Endometrium (tissue), 2 donors: Measurements from ENCODE around the gene HADHA.
"Not testable (repeated sequence)": the region's sequence is repeated elsewhere in the genome, so short reads cannot be mapped to it uniquely, and the experiment has no call there.

Experiments used
- FAIRE-seq: peaks from 2 replicates; lab custom pipeline; 2012; peaks lifted over from hg19 to GRCh38; lab: Jason Lieb, UNC
- donor health status: control.
- donor health status: control.

Gene HADHA

DNA sequence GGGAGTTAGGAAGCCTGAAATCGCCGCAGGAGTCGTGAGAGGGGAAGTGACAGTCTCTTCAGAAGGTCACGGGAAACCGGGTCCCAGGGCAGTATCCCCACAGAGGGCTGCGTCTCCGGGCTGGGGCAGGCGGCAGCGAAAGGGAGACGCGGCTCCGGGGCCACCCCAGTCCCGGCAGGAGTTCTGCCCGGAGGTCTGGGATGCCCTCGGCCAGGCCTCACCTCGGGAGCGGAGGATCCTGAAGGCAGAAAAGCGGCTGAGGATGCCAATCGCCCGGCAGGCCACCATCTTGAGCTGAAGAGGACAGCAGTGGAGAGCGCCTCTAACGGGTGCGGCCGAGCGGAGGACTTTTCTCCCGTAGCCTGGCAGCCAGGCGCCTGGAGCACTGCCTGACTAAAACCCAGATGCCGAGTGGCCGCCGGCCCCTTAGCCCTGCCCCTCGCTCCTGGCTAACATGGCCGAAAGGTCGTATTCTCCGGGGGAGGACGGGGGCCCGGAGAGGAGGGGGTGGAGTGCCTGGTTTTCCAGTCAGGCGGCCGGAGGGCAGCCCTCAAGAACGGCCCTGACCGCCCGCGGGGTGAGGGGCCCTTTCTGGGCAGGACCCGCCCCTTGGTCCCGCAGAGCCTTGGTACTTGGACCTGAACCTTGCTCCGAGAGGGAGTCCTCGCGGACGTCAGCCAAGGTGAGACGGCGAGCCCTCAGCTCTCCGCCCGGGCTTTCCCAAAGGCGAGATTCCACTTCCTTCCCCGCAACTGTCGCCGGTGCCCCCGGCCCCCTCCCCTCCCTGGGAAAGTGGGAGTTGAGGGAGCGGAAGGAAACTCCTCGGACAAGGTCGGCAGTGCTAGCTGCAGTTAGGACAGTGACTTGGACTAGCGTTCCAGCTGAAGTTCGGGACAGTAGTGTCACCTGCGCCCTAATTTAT is at the start of gene HADHA, which contains the start of gene HADHB:
TSS of gene HADHA (minus strand) at position 324 of the 922 bp plus-strand sequence. CDS start at position 288, 36 bp downstream.
TSS of gene HADHB (plus strand) at position 631 of the 922 bp plus-strand sequence. CDS start 9,316 bp downstream, outside the sequence.
- FAIRE-seq: no peak

DNA sequence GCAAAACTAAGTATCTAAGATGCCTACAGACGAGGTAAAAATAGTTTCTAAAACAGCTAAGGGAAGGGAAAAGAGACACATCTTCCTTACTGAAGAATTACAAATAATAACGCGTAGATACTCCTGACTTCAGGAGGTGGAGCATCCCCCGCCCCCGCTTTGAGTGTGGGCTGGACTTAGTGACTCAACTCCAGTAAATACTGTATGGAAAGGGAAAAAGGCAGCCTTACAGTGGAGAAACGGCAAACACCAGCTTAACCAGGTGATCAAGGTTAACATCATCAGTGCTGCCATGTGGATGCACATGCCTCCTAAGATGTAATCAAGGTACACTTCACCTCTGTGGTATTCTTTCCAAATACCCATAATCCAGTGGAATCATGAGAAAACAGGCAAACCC is 48.2 kb upstream of the HADHA start:
- FAIRE-seq: no peak

DNA sequence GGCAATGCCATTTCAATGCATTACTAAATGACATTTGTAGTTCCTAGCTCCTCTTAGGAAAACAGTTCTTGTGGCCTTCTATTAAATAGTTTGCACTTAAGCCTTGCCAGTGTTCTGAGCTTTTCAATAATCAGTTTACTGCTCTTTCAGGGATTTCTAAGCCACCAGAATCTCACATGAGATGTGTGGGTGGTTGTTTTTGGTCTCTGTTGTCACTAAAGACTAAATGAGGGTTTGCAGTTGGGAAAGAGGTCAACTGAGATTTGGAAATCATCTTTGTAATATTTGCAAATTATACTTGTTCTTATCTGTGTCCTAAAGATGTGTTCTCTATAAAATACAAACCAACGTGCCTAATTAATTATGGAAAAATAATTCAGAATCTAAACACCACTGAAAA is 45.6 kb upstream of the HADHA start:
- FAIRE-seq: no peak

DNA sequence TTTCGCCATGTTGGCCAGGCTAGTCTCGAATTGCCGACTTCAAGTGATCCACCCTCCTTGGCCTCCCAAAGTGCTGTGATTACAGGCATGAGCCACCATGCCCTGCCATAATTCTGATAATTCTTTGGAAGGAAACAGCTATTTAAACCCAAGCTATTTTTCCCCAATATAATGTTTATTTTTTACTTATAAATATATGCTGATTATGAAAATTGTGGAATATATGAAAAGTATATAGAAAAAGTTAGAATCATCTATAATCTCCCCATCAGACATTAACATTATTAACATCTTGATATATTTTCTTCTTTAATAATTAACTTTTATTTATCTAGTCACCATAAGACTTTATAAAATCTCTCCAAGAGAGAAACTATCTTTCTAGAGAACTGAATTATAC is 41.5 kb upstream of the HADHA start:
- no peak for FAIRE-seq

DNA sequence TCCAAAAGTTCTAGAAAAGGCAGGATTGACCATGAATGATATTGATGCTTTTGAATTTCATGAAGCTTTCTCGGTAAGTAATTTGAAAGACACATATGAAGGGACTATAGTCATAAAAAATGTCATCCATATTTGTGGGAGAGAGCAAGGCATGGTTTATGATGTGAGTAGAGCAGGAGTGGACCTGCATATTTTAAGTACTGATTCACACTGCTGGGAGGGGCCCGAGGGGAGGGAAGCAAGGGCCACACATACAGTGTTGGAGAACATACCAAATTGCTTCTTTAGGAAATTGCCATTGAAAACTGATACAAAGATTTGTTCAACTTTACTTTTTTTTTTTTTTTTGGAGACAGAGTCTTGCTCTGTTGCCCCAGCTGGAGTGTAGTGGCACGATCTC is 39.7 kb upstream of the HADHA start:
- FAIRE-seq: no peak

DNA sequence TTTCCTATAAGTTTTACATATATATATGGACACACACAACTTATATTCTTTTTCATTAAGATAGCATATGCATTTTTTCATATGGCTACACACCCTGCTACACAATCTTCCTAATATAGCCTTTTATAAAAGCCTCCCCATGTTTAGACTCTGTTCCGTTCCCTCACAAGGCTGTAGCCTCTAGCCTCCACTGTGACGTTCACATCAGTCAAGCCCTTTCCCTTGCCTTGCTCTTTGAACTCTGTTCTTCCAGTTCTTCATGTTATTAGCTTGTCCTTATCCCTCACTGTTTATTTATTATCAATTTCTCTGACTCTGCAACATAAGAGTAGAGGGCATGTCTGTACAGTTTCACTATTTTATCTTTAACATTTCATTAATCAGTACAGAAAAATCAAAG is 39.2 kb upstream of the HADHA start:
- FAIRE-seq: no peak

DNA sequence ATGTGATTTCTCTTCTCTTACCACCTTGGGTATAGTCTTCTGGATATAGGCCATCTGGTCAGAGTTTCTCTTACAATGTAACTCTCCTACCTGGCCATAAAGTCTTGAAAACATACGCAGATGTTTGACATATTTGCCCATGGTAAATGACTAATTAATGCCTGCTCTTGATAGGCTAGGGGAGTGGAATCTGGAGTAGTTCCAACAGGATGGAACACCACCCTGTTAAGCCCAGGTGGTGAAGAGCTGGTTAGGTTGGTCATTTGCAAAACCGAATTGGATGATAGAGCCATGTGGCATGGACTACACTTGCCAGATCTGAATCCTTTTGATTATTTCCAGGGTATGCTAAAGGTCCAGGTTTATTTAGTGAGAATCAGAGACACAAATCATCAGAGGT is 36.8 kb upstream of the HADHA start:
- no peak for FAIRE-seq

DNA sequence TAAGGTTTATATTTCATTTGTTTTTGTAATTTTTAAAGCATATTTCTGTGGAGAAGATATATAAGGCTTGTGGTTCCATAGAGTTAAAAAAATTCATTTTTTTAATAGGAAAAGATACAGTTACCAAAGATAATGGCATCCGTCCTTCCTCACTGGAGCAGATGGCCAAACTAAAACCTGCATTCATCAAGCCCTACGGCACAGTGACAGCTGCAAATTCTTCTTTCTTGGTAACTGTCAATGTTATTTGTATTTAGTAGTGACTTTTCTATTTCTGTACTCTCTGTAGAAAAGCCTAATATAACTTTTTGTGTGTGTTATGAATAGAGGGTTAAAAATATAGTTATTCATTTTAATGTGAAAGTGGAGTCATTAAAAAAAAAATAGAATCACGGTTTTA is 35.5 kb upstream of the HADHA start:
- no peak for FAIRE-seq

DNA sequence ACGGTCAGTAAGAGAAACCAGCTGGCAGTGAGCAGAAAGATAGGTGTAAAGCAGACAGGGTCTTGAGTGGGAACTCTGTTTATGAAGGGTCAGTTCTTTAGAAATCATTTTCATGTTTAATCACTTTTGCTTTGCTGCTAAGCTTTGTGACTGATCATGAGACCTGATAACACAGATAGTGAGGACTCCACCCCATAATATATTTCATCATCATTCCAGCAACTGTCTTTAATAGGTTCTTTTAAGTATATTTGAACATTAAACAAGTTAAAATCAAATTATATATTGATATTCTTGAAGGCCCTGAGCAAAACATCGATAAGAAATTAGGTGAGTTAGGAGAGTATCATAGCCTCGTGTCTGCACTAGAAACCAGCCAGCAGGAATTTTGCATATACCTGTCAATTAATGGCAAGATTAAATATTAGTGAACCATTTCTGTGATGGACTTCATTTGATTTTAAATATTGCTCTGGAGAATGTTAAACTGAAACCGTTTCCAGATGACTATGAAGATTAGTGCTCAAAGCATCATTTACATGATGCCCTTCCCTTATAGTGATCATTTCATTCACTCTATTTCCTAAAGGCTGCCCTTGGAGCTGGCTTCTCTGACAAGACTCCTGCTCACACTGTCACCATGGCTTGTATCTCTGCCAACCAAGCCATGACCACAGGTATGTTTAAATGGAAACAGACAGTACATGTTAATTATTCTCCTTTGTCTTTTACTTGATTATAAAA is 32.2 kb upstream of the HADHA start:
- FAIRE-seq: no peak

DNA sequence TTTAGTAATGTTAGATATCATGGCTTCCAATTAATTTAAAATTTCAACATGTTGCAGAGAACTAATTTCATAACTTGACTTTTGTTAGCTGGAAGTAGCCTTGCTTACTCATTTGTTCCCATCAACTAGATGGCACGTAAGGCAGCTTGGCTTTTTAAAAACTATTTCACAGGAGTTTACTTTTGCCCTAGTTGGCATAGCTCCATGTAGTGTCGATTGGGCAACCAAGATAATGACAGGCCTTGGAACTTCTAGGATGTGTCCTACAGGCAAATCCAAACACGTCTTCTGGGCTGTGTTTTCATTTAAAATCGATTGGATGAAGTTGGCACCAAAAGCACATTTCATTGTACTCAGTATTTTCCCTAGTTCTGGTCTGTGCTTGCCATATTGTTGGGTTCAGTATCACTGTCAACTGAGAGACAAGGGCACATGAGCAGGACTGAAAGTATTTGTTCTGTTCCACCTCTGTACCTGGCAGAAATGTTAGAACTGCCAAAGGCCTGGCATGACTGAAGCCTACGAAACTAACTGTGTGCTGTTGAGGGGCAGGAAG is 29.7 kb upstream of the HADHA start:
- no peak for FAIRE-seq

DNA sequence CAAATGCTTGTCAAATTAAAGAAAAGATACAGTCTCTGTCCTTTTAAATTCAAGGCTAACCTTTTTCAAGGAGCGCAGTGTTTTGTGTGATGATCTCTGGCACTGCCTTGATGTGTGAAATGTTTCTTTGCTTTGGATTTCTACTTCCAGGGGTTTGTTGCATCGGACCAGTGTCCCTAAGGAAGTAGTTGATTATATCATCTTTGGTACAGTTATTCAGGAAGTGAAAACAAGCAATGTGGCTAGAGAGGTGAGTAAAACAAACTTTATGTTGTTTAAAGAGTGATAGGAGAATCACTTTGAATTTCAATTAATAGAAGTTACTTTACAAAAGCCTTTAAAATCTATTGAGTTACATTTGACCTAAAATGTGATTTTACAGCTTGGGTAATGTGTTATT is 29.1 kb upstream of the HADHA start:
- FAIRE-seq: no peak

DNA sequence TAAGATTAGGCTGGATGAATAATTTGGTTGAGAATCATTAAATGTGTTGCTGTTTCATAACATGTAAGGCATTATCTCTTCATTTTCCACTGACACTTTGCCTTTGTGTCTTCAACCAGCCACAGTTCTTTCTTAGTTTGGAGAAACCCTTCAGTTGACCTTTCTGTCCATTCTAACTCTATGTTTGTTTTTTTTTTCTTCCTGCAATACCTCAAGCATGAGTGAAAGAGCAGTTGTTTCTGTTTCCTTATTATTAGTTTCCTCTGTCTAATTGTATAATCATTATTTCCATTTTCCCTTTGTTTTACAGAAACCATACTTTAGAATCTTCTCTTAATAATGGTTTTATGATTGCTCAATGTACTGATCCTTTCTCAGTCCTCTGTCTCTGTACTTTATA is 25.9 kb upstream of the HADHA start:
- FAIRE-seq: no peak

DNA sequence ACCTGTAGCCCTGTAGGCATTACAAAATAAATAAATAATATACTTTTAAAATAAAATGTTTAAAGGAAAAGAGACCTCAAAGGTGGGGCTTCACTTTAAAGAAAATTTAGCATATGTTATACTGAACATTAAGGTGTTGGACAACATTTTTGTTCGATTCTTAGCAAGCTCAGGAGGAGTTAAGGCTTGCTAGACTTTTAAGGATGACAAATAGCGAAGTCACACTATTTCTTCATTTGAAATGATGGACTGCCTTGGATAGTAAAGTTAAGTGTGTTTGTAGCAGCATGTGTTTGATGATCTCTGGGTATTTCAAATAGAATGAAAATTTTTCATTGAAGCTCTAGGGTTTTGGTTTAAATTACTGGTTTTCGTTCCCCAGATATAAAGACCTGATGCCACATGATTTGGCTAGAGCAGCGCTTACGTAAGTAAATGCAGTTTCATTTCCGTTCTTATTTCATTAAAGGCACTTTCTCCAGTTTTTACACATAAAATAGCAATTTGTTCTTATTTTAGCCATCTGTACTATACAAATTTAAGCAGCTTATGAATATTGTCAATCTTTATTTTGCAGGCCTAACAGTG is 25.2 kb upstream of the HADHA start:
- FAIRE-seq: no peak

DNA sequence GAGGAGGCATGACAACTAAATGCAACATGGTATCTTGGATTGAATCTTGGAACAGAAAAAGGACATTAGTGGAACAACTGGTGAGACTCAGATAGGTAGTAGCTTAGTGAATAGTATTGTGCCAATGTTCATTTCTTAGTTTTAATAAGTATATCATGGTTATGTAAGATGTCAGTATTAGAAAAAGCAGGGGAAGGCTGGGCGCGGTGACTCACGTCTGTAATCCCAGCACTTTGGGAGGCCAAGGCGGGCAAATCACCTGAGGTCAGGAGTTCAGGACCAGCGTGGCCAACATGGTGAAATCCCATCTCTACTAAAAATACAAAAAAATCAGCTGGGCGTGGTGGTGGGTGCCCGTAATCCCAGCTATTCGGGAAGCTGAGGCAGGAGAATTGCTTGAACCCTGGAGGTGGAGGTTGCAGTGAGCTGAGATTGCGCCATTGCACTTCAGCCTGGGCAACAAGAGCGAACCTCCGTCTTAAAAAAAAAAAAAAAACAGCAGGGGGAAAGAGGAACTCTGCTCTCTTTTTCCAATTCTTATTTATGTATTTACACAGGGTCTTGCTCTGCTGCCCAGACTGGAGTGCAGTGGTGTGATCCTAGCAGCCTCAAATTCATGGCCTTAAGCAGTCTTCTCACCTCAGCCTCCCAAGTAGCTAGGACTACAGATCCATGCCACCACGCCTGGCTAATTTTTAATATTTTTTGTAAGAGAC is 24.4 kb upstream of the HADHA start:
- not testable (repeated sequence) for FAIRE-seq

DNA sequence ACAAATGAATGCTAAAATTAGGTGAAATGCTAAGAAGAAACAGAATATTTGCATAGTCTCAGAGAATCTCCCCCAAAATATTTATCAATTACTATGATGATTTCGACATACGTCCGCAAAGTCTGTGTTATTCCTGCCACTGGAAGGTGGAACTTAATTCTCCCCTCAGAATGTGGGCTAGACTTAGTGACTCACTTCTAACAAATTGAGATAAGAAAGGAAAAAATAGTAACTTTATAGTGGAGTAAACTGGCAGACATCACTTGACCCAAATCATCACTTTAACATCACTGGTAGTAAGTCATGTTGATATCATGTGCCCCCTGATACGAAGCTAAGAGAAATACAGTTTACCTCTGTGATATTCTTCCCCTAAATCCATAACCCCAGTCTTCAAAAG is 23.8 kb upstream of the HADHA start:
- no peak for FAIRE-seq

DNA sequence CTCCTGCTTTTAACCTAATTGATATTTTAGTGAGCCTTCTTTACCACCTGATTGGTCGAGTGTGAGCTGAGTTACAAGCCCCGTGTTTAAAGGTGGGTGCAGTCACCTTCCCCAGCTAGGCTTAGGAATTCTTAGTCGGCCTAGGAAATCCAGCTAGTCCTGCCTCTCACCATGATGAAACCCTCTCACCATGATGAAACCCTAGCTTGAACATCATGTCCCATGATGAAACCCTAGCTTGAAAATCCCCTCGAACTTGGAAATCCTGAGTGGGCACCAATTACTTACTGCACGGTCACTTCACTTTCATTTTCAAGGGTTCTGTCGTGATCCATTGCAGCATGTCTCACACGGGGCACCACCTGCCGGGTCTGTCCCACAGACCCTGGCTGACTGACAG is 14.4 kb upstream of the HADHA start:
- not testable (repeated sequence) for FAIRE-seq

DNA sequence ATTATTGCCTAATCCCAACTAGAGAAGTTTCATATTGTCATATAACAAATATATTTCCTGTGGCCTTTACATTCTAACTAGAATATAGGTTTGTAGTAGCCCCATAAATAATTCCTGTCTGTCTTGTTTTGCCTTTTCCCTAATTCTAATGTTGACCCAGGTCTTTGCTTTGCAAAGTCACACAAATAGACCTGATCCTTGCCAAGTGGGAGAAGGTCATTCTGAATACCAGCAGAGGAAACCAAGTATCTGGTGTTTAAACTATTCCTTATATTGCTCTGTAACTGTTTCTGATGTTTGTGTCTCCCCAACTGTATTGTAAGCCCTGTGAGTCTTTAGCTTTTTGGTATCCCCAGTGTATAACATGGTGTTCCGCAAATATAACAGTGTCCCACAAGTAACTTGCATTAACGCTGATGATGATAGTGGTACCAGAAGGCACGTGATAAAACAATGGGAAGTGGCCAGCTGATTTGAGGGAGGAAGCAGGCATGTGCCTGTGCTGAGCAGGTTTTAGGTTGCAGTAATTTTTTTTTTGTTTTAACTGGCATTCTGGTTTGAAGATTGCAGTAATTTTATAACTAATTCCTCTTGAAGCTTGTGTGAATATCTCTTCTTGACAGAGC is 11.4 kb upstream of the HADHA start:
- no peak for FAIRE-seq

DNA sequence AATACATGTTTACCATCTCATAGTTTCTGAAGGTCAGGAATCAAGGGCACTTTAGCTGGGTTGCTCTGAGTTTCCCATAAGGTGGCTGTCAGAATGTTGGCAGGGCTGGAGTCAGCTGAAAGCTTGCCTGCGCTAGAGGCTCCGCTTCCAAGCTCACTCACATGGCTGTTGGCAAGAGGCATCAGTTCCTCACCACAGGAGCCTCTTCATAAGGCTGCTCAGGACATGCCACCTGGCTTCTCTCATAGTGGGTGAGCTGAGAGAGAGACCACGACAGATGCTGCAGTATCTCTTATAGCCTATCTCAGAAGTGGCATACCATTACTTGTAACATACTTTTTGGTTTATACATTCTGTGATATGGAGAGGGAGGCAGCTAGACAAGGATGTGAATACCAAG is 7.5 kb upstream of the HADHA start:
- FAIRE-seq: no peak

DNA sequence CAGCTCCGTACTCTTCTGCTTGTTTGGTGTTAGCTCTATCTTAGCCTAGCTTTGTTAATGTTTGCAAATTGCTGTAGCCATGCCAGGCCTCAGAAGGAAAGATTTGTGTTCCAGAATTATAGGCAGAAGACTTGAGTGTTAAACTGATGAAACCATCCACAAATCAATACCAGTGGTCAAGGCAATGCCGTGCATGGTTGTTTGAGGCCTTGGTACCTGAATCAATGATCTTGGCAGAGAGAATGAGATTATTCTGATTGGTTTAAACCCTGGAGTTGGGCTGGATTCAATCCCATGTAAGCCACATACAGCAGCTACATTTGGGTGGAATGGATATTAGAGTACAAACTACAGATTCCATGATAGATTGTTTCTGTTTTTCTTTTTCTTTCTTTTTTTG is 5.2 kb upstream of the HADHA start:
- FAIRE-seq: no peak

DNA sequence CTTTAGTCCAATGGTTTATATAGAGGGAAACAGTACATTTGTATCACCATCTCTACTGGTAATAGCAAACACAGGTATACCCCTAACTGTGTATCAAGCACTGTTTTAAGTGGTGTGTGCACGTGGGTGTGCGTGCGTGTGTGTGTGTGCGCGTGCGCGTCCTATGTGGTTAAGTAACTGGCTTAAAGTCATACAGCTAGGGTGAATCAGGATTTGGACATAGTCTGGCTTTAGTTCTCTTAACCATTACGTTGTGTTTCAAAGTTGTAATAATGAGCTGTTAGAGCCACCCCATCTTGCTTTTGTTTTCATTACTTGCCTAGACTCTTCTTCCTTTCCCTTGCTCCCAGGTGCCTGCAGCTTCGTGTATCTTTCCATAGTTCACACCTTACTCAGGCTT is 2.4 kb upstream of the HADHA start:
- no peak for FAIRE-seq

DNA sequence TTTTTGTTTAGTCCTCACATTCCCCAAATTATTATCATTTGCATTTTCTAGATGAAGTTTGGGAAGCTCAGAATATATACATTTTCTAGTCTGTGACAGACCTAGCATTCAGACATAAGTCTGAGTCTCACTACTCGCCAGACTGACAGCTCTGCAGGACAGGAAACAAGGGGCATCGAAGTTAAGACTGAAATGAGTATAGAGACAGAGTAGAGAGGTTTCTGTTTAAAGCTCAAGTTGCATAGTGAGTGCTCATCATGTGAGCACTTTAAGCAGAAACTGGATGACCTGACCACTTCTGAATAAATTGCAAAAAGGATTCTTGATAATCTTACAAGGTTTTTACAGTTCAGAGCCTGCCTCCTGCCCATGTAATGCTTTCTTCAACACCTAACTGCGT is 1.4 kb upstream of the HADHA start:
- FAIRE-seq: no peak
